ENCODE measurements around the gene TCEAL3. TPM values are rescaled to one million over a fixed set of nuclear protein-coding genes. Genes with fewer than 3 reads are reported as not detected.
A peak's percentile ranks its signal among the peaks of the same experiment; 100 is the strongest.

Gene TCEAL3
- total RNA-seq, 1 experiment from 2014 or later = 9.1 TPM

DNA sequence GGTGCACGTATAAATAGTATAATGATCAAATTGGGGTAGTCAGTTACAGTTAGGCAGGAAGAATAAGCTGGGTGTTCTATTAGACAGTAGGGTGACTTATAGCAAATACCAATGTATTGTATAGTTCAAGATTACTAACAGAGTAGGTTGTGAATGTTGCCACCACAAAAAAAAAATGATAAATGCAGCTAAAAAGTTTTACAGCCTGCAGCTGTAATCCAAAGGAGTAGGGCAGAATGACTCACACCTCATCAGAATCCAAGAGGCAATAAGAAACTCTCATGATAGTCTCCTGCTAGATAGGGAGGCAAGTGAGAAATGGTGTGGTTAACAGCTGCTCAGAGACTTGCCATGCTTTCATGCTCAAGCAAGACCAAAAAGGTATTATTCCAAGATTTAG lies 42.0 kb upstream of the TCEAL3 start:
- no peak for DNase-seq
- H3K36me3 Mint-ChIP-seq (ENCODE audit: insufficient read depth, unreplicated experiment) = no peaks in the 10 kb centered on the region
- H3K4me3 Mint-ChIP-seq (ENCODE audit: low read depth, unreplicated experiment) = no peak overlapping the region
- H3K27me3 Mint-ChIP-seq (ENCODE audit: unreplicated experiment) = no peaks in the 10 kb centered on the region
- no peaks in the 10 kb centered on the region for H3K9me3 Mint-ChIP-seq (ENCODE audit: low read depth, unreplicated experiment)
- no peak overlapping the region for H3K27ac Mint-ChIP-seq (ENCODE audit: unreplicated experiment)
- peaks cover 6% of the 10 kb centered on the region for H3K4me1 Mint-ChIP-seq (ENCODE audit: low read depth, unreplicated experiment)
- TF ChIP-seq, protein P1, sequence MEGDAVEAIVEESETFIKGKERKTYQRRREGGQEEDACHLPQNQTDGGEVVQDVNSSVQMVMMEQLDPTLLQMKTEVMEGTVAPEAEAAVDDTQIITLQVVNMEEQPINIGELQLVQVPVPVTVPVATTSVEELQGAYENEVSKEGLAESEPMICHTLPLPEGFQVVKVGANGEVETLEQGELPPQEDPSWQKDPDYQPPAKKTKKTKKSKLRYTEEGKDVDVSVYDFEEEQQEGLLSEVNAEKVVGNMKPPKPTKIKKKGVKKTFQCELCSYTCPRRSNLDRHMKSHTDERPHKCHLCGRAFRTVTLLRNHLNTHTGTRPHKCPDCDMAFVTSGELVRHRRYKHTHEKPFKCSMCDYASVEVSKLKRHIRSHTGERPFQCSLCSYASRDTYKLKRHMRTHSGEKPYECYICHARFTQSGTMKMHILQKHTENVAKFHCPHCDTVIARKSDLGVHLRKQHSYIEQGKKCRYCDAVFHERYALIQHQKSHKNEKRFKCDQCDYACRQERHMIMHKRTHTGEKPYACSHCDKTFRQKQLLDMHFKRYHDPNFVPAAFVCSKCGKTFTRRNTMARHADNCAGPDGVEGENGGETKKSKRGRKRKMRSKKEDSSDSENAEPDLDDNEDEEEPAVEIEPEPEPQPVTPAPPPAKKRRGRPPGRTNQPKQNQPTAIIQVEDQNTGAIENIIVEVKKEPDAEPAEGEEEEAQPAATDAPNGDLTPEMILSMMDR (IDR thresholded peaks at IDR 0.05; ENCODE audit: unreplicated experiment) = no peak
- CTCF ChIA-PET = no interaction called here
- BruUV-seq (replicated peaks) = no TSS peak
- intact Hi-C loops (cut with micrococcal nuclease; ENCODE audit: unreplicated experiment) = no loop called here

DNA sequence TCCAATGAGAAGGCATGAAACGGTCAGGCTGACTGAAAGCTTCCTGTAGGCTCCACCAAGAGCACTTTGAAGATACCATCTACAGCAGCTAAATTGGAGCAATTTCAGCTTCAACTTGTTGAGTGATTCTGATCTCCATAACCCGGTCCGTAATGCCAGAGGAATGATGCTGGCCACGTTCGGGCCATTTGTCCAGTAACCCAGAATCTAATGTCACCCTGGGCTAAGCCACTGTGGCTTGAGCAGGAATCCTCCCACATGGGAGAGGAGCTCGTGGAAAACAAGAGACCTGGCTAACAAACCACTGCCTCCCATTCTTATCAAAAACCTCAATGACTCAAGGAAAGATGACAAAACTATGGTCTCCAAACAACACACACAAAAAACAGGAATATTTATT lies 36.6 kb upstream of the TCEAL3 start:
- no peaks in the 10 kb centered on the region for H3K27me3 Mint-ChIP-seq (ENCODE audit: unreplicated experiment)
- H3K4me1 Mint-ChIP-seq (ENCODE audit: low read depth, unreplicated experiment) = no peaks in the 10 kb centered on the region
- H3K9me3 Mint-ChIP-seq (ENCODE audit: low read depth, unreplicated experiment) = no peaks in the 10 kb centered on the region
- no peak overlapping the region for H3K4me3 Mint-ChIP-seq (ENCODE audit: low read depth, unreplicated experiment)
- CTCF ChIA-PET = no interaction called here
- BruUV-seq (replicated peaks) = no TSS peak
- no peak overlapping the region for H3K27ac Mint-ChIP-seq (ENCODE audit: unreplicated experiment)
- no peaks in the 10 kb centered on the region for H3K36me3 Mint-ChIP-seq (ENCODE audit: insufficient read depth, unreplicated experiment)
- no peak for DNase-seq
- intact Hi-C loops (cut with micrococcal nuclease; ENCODE audit: unreplicated experiment) = no loop called here
- TF ChIP-seq, protein P1 (IDR thresholded peaks at IDR 0.05; ENCODE audit: unreplicated experiment) = no peak

GRCh38 chrX:103571726-103572125 lies 36.0 kb upstream of the TCEAL3 start:
- no peak overlapping the region for H3K27ac Mint-ChIP-seq (ENCODE audit: unreplicated experiment)
- TF ChIP-seq, protein P1 (IDR thresholded peaks at IDR 0.05; ENCODE audit: unreplicated experiment) = no peak
- no peaks in the 10 kb centered on the region for H3K9me3 Mint-ChIP-seq (ENCODE audit: low read depth, unreplicated experiment)
- no peaks in the 10 kb centered on the region for H3K36me3 Mint-ChIP-seq (ENCODE audit: insufficient read depth, unreplicated experiment)
- no peaks in the 10 kb centered on the region for H3K27me3 Mint-ChIP-seq (ENCODE audit: unreplicated experiment)
- intact Hi-C loops (cut with micrococcal nuclease; ENCODE audit: unreplicated experiment) = no loop called here
- no peaks in the 10 kb centered on the region for H3K4me1 Mint-ChIP-seq (ENCODE audit: low read depth, unreplicated experiment)
- no peak overlapping the region for H3K4me3 Mint-ChIP-seq (ENCODE audit: low read depth, unreplicated experiment)
- DNase-seq = no peak
- CTCF ChIA-PET = no interaction called here
- BruUV-seq (replicated peaks) = no TSS peak

- H3K36me3 Mint-ChIP-seq (ENCODE audit: insufficient read depth, unreplicated experiment) = no peaks in the 10 kb centered on the region
- H3K4me3 Mint-ChIP-seq (ENCODE audit: low read depth, unreplicated experiment) = no peak overlapping the region
- CTCF ChIA-PET = no interaction called here
- DNase-seq = no peak
- intact Hi-C loops (cut with micrococcal nuclease; ENCODE audit: unreplicated experiment) = no loop called here
- TF ChIP-seq, protein P1 (IDR thresholded peaks at IDR 0.05; ENCODE audit: unreplicated experiment) = no peak
- no peaks in the 10 kb centered on the region for H3K9me3 Mint-ChIP-seq (ENCODE audit: low read depth, unreplicated experiment)
- H3K27me3 Mint-ChIP-seq (ENCODE audit: unreplicated experiment) = no peaks in the 10 kb centered on the region
- no peak overlapping the region for H3K27ac Mint-ChIP-seq (ENCODE audit: unreplicated experiment)
- BruUV-seq (replicated peaks) = no TSS peak
- no peaks in the 10 kb centered on the region for H3K4me1 Mint-ChIP-seq (ENCODE audit: low read depth, unreplicated experiment)
These were observed 34.6 kb upstream of the TCEAL3 start for GRCh38 chrX:103573202-103573601.

DNA sequence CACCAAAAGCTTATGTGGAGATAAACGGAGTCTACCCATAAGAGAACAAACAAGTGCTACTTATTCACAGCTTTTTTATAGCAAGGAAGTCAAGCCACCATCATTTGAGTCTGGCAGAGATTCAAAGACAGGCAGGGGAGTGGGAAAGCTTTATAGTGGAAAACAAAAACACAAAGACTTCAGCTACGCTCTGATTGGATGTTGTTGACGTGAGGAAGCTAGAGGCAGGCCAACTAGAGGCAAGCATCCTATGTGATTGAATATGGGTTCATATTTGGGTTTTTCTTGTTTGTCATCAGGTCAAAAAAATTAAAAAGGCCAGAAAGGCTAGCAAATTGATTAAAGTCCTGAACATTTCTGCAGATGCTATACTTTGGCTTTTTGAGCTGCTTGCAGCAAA lies 23.2 kb upstream of the TCEAL3 start:
- Mint-ChIP-seq H3K4me3 (ENCODE audit: low read depth, unreplicated experiment) (peak overlapping the region; percentile 87), H3K9me3 (ENCODE audit: low read depth, unreplicated experiment) (no peaks in the 10 kb centered on the region), H3K27me3 (ENCODE audit: unreplicated experiment) (no peaks in the 10 kb centered on the region), H3K27ac (ENCODE audit: unreplicated experiment) (peak overlapping the region; percentile 42), H3K36me3 (ENCODE audit: insufficient read depth, unreplicated experiment) (peaks cover 20% of the 10 kb centered on the region), H3K4me1 (ENCODE audit: low read depth, unreplicated experiment) (peaks cover 12% of the 10 kb centered on the region)
- CTCF ChIA-PET = no interaction called here
- no peak for DNase-seq
- TF ChIP-seq, protein P1 (IDR thresholded peaks at IDR 0.05; ENCODE audit: unreplicated experiment) = no peak
- intact Hi-C loops (cut with micrococcal nuclease; ENCODE audit: unreplicated experiment) = no loop called here
- BruUV-seq (replicated peaks) = no TSS peak
